ENCODE data around the gene ABCB11. TPM values are rescaled to one million over a fixed set of nuclear protein-coding genes. Genes with fewer than 3 reads are reported as not detected.

ABCB11 gene
- polyA plus RNA-seq, 1 donor from 2014 or later: not detected

DNA sequence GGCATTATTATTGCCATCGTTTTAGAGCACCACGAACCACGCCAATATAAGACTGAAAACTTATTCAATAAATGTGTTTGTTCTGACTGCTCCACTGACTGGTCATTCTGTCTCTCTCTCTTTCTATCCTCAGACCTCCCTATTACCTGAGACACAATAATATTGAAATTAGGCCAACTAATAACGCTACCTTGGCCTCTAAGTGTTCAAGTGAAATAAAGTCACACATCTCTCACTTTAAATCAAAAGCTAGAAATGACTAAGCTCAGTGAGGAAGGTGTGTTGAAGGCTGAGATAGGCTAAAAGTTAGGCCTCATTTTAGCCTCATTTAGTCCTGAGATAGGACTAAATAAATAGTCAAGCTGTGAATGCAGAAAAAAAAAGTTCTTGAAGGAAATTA lies 91.2 kb downstream of the ABCB11 start:
- Histone ChIP-seq H3K36me3 (ENCODE audit: insufficient read depth, low read length) (no peaks in the 10 kb centered on the region), H3K27me3 (ENCODE audit: insufficient read depth, low read depth, low read length) (no peaks in the 10 kb centered on the region), H3K4me3 (ENCODE audit: low read length) (no peak overlapping the region), H4K20me1 (ENCODE audit: insufficient read depth) (no peaks in the 10 kb centered on the region), H3K9me2 (ENCODE audit: insufficient read depth, low read length) (no peaks in the 10 kb centered on the region), H3K4me2 (ENCODE audit: low read length) (no peak overlapping the region), H3K9me3 (ENCODE audit: low read length) (no peaks in the 10 kb centered on the region), H3F3A (ENCODE audit: insufficient read depth, low read length, poor library complexity, severe bottlenecking) (no peaks in the 10 kb centered on the region), H2AFZ (ENCODE audit: low read depth, low read length) (no peak overlapping the region), H3K79me2 (replicated peaks; ENCODE audit: insufficient read depth, low read length) (no peaks in the 10 kb centered on the region), H3K9ac (ENCODE audit: low read length) (no peak overlapping the region), H3K27ac (ENCODE audit: low read length) (no peak overlapping the region)
- TF ChIP-seq MXI1 (conservative IDR thresholded peaks at IDR 0.05; ENCODE audit: poor library complexity, severe bottlenecking): no peak
- no peak for TF ChIP-seq RAD21 (conservative IDR thresholded peaks at IDR 0.05)
- no peak for TF ChIP-seq POLR2AphosphoS5 (IDR thresholded peaks at IDR 0.05)
- TF ChIP-seq EP300 (conservative IDR thresholded peaks at IDR 0.05; ENCODE audit: poor library complexity, severe bottlenecking): no peak
- no peak for TF ChIP-seq EZH2 (IDR thresholded peaks at IDR 0.05; ENCODE audit: borderline replicate concordance, insufficient read depth, low read length, poor library complexity, severe bottlenecking)
- TF ChIP-seq, protein P1, sequence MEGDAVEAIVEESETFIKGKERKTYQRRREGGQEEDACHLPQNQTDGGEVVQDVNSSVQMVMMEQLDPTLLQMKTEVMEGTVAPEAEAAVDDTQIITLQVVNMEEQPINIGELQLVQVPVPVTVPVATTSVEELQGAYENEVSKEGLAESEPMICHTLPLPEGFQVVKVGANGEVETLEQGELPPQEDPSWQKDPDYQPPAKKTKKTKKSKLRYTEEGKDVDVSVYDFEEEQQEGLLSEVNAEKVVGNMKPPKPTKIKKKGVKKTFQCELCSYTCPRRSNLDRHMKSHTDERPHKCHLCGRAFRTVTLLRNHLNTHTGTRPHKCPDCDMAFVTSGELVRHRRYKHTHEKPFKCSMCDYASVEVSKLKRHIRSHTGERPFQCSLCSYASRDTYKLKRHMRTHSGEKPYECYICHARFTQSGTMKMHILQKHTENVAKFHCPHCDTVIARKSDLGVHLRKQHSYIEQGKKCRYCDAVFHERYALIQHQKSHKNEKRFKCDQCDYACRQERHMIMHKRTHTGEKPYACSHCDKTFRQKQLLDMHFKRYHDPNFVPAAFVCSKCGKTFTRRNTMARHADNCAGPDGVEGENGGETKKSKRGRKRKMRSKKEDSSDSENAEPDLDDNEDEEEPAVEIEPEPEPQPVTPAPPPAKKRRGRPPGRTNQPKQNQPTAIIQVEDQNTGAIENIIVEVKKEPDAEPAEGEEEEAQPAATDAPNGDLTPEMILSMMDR (IDR thresholded peaks at IDR 0.05; ENCODE audit: poor library complexity, severe bottlenecking): no peak
- no peak for TF ChIP-seq TAF1 (IDR thresholded peaks at IDR 0.05; ENCODE audit: low read depth)

DNA sequence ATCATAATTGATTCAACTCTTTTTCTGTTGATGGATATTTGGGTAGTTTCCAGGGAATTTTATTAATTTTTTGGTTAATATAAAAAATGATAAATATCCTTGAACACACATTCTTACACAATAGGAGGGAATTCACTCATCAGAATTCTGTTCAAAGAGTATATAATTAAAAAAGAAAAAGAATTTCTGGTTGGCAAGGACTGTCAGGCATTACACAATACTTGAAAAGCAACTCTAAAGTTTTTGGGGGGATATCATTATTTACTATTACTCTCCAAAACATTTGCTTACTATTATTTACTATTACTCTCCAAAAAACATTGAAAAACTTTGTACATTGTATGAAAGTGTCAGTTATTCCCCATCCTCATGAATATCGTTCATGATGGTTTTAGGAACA lies 92.1 kb downstream of the ABCB11 start:
- H3K9ac ChIP-seq (ENCODE audit: low read length): no peak overlapping the region
- H4K20me1 ChIP-seq (ENCODE audit: insufficient read depth): no peaks in the 10 kb centered on the region
- no peaks in the 10 kb centered on the region for H3K79me2 ChIP-seq (replicated peaks; ENCODE audit: insufficient read depth, low read length)
- no peak overlapping the region for H3K27ac ChIP-seq (ENCODE audit: low read length)
- H3K36me3 ChIP-seq (ENCODE audit: insufficient read depth, low read length): no peaks in the 10 kb centered on the region
- H3K9me2 ChIP-seq (ENCODE audit: insufficient read depth, low read length): no peaks in the 10 kb centered on the region
- H3F3A ChIP-seq (ENCODE audit: insufficient read depth, low read length, poor library complexity, severe bottlenecking): no peaks in the 10 kb centered on the region
- H3K27me3 ChIP-seq (ENCODE audit: insufficient read depth, low read depth, low read length): no peaks in the 10 kb centered on the region
- no peak overlapping the region for H3K4me3 ChIP-seq (ENCODE audit: low read length)
- H2AFZ ChIP-seq (ENCODE audit: low read depth, low read length): no peak overlapping the region
- no peaks in the 10 kb centered on the region for H3K9me3 ChIP-seq (ENCODE audit: low read length)
- H3K4me2 ChIP-seq (ENCODE audit: low read length): no peak overlapping the region
- TF ChIP-seq RAD21 (conservative IDR thresholded peaks at IDR 0.05) (no peak), EZH2 (IDR thresholded peaks at IDR 0.05; ENCODE audit: borderline replicate concordance, insufficient read depth, low read length, poor library complexity, severe bottlenecking) (no peak), SMC3 (conservative IDR thresholded peaks at IDR 0.05; ENCODE audit: poor library complexity) (no peak), POLR2AphosphoS5 (IDR thresholded peaks at IDR 0.05) (no peak), TAF1 (IDR thresholded peaks at IDR 0.05; ENCODE audit: low read depth) (no peak), EP300 (conservative IDR thresholded peaks at IDR 0.05; ENCODE audit: poor library complexity, severe bottlenecking) (no peak), MXI1 (conservative IDR thresholded peaks at IDR 0.05; ENCODE audit: poor library complexity, severe bottlenecking) (no peak)
- TF ChIP-seq, protein P2, sequence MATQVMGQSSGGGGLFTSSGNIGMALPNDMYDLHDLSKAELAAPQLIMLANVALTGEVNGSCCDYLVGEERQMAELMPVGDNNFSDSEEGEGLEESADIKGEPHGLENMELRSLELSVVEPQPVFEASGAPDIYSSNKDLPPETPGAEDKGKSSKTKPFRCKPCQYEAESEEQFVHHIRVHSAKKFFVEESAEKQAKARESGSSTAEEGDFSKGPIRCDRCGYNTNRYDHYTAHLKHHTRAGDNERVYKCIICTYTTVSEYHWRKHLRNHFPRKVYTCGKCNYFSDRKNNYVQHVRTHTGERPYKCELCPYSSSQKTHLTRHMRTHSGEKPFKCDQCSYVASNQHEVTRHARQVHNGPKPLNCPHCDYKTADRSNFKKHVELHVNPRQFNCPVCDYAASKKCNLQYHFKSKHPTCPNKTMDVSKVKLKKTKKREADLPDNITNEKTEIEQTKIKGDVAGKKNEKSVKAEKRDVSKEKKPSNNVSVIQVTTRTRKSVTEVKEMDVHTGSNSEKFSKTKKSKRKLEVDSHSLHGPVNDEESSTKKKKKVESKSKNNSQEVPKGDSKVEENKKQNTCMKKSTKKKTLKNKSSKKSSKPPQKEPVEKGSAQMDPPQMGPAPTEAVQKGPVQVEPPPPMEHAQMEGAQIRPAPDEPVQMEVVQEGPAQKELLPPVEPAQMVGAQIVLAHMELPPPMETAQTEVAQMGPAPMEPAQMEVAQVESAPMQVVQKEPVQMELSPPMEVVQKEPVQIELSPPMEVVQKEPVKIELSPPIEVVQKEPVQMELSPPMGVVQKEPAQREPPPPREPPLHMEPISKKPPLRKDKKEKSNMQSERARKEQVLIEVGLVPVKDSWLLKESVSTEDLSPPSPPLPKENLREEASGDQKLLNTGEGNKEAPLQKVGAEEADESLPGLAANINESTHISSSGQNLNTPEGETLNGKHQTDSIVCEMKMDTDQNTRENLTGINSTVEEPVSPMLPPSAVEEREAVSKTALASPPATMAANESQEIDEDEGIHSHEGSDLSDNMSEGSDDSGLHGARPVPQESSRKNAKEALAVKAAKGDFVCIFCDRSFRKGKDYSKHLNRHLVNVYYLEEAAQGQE (IDR thresholded peaks at IDR 0.05; ENCODE audit: borderline replicate concordance): no peak
- TF ChIP-seq, protein P1 (IDR thresholded peaks at IDR 0.05; ENCODE audit: poor library complexity, severe bottlenecking): no peak

Data from neural cell (in vitro differentiated cells).